Measurements from ENCODE around the gene LSM12.
"Not testable (repeated sequence)": the region's sequence is repeated elsewhere in the genome, so short reads cannot be mapped to it uniquely, and the experiment has no call there.

LSM12 gene

GRCh38 chr17:44044071-44044470 is 22.4 kb downstream of the LSM12 start:
- in situ Hi-C loops (cut with MboI; ENCODE audit: low sequenced_read_pairs), result no loop called here

- in situ Hi-C loops (cut with MboI; ENCODE audit: low sequenced_read_pairs), result no loop called here
Observed at GRCh38 chr17:44043272-44043696, 23.2 kb downstream of the LSM12 start.

GRCh38 chr17:44039829-44040635 is 26.4 kb downstream of the LSM12 start:
- in situ Hi-C loops (cut with MboI; ENCODE audit: low sequenced_read_pairs), result no loop called here

DNA sequence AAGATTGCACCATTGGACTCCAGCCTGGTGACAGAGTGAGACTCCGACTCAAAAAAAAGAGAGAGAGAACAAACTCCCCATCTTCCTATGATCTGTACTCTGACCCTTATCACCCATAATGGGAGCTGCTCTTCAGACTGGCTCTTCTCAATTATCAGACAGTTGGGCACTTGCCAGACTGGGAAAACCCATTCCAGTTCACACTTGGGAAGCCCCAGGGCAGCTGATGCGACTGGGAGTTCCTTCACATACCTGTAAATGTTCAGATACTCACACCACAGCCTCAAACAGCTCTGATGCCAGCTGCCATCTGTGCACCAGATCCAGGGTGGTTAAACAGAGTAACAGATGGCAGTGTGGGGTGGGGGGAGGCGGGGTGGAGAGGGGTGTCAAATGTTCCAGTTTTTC is 27.9 kb downstream of the LSM12 start:
- in situ Hi-C loops (cut with MboI; ENCODE audit: low sequenced_read_pairs), result no loop called here

DNA sequence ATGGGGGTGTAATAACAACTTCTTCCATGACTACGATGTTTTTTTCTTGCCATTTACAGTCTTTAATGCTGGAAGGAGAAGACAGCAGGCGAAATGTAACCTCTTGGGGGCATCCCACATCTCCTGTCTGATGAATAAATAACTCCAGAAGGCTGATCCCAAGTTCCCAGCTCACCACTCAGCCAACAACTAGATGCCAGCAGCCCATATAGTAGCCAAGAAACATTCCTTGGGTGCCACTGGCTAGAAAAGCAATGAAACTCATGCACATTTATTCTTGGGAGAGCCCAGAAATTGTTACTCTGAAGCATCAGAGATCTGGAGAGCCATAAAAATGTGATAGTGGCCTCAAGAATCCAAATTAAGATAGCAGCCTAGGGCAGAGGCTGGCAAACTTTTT is 29.0 kb downstream of the LSM12 start:
- in situ Hi-C loops (cut with MboI; ENCODE audit: low sequenced_read_pairs), result no loop called here

GRCh38 chr17:44034688-44035087 is 31.8 kb downstream of the LSM12 start:
- in situ Hi-C loops (cut with MboI; ENCODE audit: low sequenced_read_pairs), result not testable (repeated sequence)

DNA sequence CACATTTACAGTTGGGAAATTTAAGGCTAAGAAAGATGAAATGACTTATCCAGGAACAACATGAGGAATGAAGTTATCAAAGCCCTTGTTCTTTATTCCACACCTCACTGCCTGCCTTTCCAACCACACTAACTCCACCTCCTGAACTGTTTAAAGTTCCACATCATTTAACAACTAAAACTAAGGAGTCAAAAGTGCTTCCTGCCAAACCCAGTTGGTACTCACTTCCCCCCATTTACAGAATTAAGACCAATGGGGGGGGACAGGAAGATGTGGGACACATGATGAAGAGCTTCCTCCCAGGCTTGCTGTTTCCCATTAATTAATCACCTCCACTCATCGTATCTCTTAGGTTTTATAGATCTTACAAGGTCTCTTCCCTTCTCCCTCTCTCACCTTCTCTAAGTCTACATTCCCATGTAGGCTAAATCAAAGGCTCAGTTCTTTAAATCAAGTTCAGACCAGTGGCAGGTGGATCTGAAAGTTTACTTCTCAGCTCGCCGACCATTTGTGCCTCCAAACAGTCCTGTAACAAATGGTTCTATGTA is 32.5 kb downstream of the LSM12 start:
- in situ Hi-C loops (cut with MboI; ENCODE audit: low sequenced_read_pairs), result no loop called here

- in situ Hi-C loops (cut with MboI; ENCODE audit: low sequenced_read_pairs), result no loop called here
Observed at GRCh38 chr17:44030482-44030881, 36.0 kb downstream of the LSM12 start.

- in situ Hi-C loops (cut with MboI; ENCODE audit: low sequenced_read_pairs), result no loop called here
Observed at GRCh38 chr17:44029736-44030135, 36.7 kb downstream of the LSM12 start.

DNA sequence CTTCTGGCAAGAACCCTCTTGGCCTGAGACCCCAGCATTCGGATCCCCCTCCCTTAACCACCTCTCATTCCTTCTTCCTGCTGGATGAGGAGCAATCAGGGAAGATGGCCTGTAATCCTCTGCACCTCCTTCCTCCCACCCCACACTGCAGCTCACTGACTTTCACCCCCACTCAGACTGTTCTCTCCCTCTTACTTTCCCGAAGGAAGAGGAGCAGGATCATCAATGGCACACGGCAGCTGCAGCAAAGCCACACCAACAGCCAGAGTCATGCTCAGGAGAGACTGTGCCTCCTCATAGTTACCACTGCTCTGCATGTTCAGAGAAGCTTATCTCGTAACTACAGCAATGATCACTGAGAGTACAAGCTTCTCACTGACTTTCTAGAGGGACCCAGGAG is 41.6 kb downstream of the LSM12 start:
- in situ Hi-C loops (cut with MboI; ENCODE audit: low sequenced_read_pairs), result no loop called here

DNA sequence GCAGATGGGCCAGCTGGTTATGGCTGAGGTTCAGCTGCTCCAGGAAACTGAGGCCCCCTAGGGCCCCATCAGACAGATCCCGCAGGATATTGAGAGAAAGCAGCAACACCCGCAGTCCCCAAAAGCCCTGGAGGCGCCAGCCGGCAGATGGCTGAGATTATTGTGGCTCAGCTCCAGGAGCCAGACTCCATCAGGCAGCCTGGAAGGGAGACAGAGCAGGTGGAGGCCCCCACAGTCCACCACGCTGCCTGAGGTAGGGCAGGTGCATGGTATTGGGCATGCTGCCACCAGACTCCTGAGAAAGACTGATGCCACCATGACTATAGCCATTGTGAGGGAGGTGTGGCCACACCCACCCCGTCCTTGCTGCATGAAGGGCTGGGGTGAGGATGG is 42.2 kb downstream of the LSM12 start:
- in situ Hi-C loops (cut with MboI; ENCODE audit: low sequenced_read_pairs), result no loop called here

DNA sequence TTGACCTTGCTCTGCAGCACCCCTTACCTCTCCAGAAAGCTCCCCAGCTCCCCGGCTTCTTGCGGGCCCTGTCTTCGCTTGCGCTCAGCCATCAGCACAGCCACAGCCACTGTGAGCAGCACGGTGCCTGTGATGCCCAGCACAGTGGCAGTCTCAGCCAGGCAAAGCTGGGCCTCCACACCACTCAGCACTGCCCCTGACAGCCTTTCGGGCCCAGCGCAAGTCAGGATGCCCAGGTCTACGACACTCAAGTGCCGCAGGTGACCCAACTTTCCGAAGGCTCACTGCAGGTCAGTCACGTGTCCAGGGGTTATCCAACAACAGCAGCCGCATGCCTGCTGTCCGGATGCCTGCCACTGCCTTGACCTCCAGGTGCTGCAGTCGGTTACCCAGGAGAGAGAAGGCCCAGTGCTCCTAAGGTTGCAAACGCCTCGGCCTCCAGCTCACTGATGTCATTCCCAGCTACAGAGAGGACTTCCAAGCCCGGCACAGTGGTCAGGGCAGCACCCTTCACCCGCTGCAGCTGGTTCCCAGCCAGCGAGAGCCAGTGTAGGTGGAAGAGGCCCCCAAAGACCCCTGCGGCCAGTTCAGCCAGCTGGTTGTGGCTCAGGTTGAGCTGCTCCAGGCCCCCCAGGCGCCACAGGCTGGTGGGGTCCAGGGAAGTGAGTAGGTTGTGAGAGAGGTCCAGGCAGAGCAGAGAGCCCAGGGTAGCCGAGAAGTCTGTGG is 42.8 kb downstream of the LSM12 start:
- in situ Hi-C loops (cut with MboI; ENCODE audit: low sequenced_read_pairs), result no loop called here

DNA sequence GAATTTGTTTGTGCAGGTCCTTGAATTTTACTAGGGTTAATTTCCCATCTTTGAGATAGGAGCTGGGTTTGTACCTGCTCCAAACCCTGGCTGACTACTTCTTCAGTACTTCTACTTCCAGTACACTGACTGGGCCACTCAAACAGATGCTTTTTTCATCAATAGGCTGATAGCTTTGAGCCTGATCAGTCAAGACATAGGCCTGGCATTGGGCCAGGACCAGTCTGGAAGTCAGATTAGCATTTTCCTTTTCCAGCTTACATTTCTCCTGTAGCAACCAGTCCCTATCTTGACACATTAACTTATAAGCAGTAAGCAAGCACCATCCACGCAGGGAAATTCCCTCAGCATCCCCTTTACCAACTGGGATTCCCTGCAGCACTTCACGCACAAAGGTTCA is 44.2 kb downstream of the LSM12 start:
- in situ Hi-C loops (cut with MboI; ENCODE audit: low sequenced_read_pairs), result no loop called here

DNA sequence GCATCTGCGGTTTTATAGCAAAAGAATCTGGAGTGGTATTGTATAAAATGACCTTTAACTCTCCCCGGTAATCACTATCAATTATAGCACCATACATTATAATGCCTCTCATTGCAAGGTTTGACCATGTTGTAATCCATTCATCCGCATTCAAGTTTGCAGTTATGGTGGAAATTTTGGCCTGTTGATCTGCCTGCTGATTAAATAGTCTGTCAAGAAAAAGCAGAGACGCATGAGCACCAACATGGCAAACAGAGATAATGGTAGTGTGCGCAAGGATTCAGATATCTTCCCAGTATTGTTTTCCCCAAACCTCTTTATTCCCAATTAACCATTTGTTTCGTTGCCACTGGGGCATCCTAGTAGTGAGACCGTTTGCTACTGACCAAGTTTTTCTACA is 45.2 kb downstream of the LSM12 start:
- in situ Hi-C loops (cut with MboI; ENCODE audit: low sequenced_read_pairs), result not testable (repeated sequence)

DNA sequence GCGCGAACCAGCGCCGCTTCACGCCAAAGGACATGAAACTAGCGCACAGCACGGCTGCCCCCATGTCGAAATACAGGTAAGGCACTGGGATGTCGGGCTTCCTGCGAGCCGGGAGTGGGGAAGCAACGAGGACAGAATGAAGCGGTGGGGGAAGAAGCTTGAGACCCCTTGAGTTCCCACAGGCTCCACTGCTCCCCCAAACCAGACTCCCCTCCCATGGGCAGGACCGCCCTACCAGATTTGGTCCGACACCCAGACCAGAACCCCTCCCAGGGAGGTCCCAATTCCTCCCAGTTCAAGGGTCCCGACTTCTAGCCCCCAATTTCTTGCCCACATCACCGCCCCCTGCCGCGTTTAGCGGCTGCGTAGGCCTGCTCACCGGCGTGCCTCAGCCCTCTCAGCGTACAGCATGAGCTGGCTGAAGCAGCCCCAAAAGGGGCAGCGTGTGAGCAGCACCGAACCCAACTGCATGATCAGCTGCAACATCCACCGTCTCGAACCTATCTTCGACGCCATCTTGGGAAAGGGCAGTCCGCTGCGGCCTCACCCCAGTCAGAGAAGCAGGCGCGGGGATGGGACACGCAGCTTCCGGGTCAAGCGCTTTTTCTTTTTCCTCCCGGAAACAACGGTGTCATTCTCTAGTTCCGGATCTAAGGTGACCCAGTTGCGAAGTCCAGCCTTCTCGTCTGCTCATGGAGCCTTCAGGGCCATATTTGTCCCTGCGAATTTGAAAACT is 51.9 kb downstream of the LSM12 start, which contains the start of gene TMEM101:
TSS of gene TMEM101 (minus strand) at position 527 of the 736 bp plus-strand sequence. CDS start at position 516, 11 bp downstream.
- in situ Hi-C loops (cut with MboI; ENCODE audit: low sequenced_read_pairs), result no loop called here

GRCh38 chr17:44014133-44014436 is 52.4 kb downstream of the LSM12 start:
- in situ Hi-C loops (cut with MboI; ENCODE audit: low sequenced_read_pairs), result no loop called here

GRCh38 chr17:44012874-44013273 is 53.6 kb downstream of the LSM12 start:
- in situ Hi-C loops (cut with MboI; ENCODE audit: low sequenced_read_pairs), result no loop called here

DNA sequence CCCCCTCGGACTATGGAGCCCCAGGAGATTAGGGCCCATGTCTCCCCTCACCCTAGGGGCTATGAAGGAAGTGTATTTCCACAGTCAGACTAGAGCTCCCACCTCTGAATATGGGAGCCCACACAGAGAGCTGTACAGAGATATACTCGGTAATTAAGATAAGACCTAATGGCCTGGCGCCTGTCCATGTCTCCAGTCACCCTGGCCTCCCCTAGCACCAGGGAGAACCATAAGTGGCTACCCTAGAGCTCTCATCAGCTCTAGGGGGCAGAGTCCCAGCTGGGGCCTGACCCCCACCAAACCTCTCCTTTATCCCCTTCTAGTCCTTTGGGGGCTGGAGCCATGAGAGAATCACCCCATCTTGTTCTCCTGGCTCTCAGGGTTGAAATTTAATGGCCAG is 54.1 kb downstream of the LSM12 start:
- in situ Hi-C loops (cut with MboI; ENCODE audit: low sequenced_read_pairs), result no loop called here

- in situ Hi-C loops (cut with MboI; ENCODE audit: low sequenced_read_pairs), result no loop called here
Observed at GRCh38 chr17:44011876-44012275, 54.6 kb downstream of the LSM12 start.

GRCh38 chr17:44010966-44011647 is 55.4 kb downstream of the LSM12 start:
- in situ Hi-C loops (cut with MboI; ENCODE audit: low sequenced_read_pairs), result no loop called here
